GM23338 (cell line): ENCODE results near the gene AFTPH.

Experiments
- CREB1 ChIP-seq: fragments of 250-450 bp; sonication (Bioruptor Pico); IDR thresholded peaks from 2 replicates; pipeline ENCODE4 v1.5.0; 2020; ENCODE audit warnings: low read depth, mild to moderate bottlenecking, moderate library complexity
- CTCF ChIP-seq, 2 experiments: fragments of 200-600 bp in 1 of 2; sonication (generic) in 1 of 2; conservative IDR thresholded peaks; 2 replicates each; pipeline versions ENCODE4 v1.5.1 to v1.6.1; 2016 to 2017; ENCODE audit warnings: antibody characterized with exemption in 2 of 2, low read depth in 2 of 2, mild to moderate bottlenecking in 2 of 2, moderate library complexity in 1 of 2
- EZH2 ChIP-seq: fragments of 200-600 bp; sonication (generic); IDR thresholded peaks from one replicate; pipeline ENCODE4 v1.8.0; 2017; ENCODE audit warnings: antibody characterized with exemption, mild to moderate bottlenecking, low read depth; ENCODE audit not compliant: unreplicated experiment
- EZH2phosphoT487 ChIP-seq: fragments of 200-600 bp; sonication (generic); IDR thresholded peaks from one replicate; pipeline ENCODE4 v1.8.1; 2018; ENCODE audit warnings: antibody characterized with exemption; ENCODE audit not compliant: unreplicated experiment
- JUNB ChIP-seq: IDR thresholded peaks from one replicate; pipeline ENCODE4 v1.6.1; 2016; ENCODE audit warnings: antibody characterized with exemption; ENCODE audit not compliant: unreplicated experiment
- NANOG ChIP-seq: IDR thresholded peaks from 2 replicates; pipeline ENCODE4 v1.6.1; 2016; ENCODE audit warnings: antibody characterized with exemption, borderline replicate concordance
- POLR2AphosphoS5 ChIP-seq: IDR thresholded peaks from 2 replicates; pipeline ENCODE4 v1.6.1; 2016; ENCODE audit warnings: antibody characterized with exemption, low read depth
- REST ChIP-seq: IDR thresholded peaks from one replicate; pipeline ENCODE4 v1.6.1; 2018; ENCODE audit warnings: antibody characterized with exemption; ENCODE audit not compliant: unreplicated experiment
- STAT1 ChIP-seq: IDR thresholded peaks from one replicate; pipeline ENCODE4 v1.6.1; 2016; ENCODE audit warnings: antibody characterized with exemption; ENCODE audit not compliant: unreplicated experiment
- ZNF114 ChIP-seq: fragments of 250-450 bp; sonication (Bioruptor Pico); IDR thresholded peaks from 2 replicates; pipeline ENCODE4 v1.5.0; 2020; ENCODE audit warnings: mild to moderate bottlenecking, moderate library complexity
- ZNF462 ChIP-seq: fragments of 250-450 bp; sonication (Bioruptor Pico); IDR thresholded peaks from 2 replicates; pipeline ENCODE4 v1.5.0; 2020; ENCODE audit warnings: mild to moderate bottlenecking, moderate library complexity

- peak; percentile 33 to 49; a peak in 3 of 4 replicates for TF ChIP-seq CTCF (conservative IDR thresholded peaks at IDR 0.05; ENCODE audit: low read depth in 2 of 2)
- TF ChIP-seq REST, result no peak
- TF ChIP-seq JUNB, result no peak
- TF ChIP-seq EZH2phosphoT487, result no peak
- TF ChIP-seq EZH2, result no peak
- TF ChIP-seq POLR2AphosphoS5, result no peak
- TF ChIP-seq STAT1, result no peak
- no peak for TF ChIP-seq CREB1 (CRISPR knock-in tag)
- TF ChIP-seq ZNF462, result no peak
- TF ChIP-seq NANOG, result no peak
- TF ChIP-seq ZNF114, result no peak
These were observed 98.5 kb downstream of the AFTPH start for GRCh38 chr2:64622443-64623241.
